HPDE6-E6E7 (cell line): ENCODE measurements around the gene CASP3.
"Not testable (repeated sequence)": the region's sequence is repeated elsewhere in the genome, so short reads cannot be mapped to it uniquely, and the experiment has no call there.

Experiments used
- DNase-seq: peaks from one replicate; pipeline ENCODE4 v3.0.0; 2011; ENCODE audit warnings: missing footprints; ENCODE audit errors: extremely low spot score

Gene CASP3

GRCh38 chr4:184596617-184597185 lies 52.5 kb downstream of the CASP3 start:
- DNase-seq, result no peak

GRCh38 chr4:184596044-184596616 lies 53.1 kb downstream of the CASP3 start:
- no peak for DNase-seq

DNA sequence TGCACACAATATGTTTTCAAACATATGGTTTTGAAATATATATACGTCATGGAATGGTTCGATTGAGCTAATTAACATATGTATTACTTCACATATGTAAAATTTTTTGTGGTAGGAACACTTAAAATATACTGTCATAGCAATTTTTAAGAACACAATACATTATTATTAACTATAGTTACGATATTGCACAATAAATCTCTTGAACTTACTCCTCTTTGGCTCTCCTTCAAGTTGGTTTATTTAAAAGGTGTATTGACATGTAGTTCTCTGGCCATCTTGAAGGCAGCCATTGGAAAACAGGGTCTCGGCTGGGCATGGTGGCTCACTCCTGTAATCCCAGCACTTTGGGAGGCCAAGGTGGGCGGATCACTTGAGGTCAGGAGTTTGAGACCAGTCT lies 53.8 kb downstream of the CASP3 start:
- no peak for DNase-seq

DNA sequence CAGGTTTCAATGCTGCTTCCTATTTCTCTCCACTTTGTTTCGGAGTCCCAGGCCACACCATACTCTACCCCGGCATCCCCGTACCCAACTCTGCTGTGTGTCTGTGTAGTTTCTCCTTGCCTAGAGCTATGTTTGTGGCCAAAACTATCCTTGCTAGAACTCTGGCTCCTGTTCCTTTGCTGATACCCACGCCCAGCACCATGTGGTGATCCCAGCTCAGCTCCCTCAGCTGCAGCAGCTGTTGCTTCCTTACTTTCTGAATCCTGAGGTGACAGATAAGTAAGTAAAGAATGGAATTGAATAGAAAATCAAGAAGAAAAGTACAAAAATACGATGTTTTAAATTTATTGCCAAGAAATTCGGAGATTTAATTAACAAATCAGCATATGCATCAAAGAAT lies 55.8 kb downstream of the CASP3 start:
- no peak for DNase-seq

GRCh38 chr4:184591747-184592270 lies 57.4 kb downstream of the CASP3 start:
- DNase-seq, result not testable (repeated sequence)

GRCh38 chr4:184591070-184591677 lies 58.1 kb downstream of the CASP3 start:
- no peak for DNase-seq

GRCh38 chr4:184590196-184590595 lies 59.1 kb downstream of the CASP3 start:
- no peak for DNase-seq

DNA sequence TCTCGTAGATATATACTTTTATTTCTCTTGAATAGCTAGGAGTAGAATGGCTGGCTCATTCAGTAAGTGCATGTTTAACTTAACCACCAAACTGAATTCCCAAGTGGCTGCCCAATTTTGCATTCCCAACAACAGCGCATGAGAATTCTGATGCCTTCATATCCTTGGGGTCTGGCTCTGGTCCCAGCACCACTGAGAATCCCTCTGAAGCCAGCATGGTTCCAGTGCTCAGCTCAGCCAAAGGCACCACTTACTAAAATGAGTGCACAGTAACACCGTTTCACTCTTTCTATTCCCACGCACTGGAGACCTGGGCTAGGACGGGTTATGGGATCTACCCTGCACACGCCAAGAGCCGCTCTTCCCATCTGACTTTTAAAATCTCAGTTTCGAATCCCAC lies 60.4 kb downstream of the CASP3 start:
- DNase-seq, result no peak

GRCh38 chr4:184587701-184588100 lies 61.5 kb downstream of the CASP3 start:
- no peak for DNase-seq

DNA sequence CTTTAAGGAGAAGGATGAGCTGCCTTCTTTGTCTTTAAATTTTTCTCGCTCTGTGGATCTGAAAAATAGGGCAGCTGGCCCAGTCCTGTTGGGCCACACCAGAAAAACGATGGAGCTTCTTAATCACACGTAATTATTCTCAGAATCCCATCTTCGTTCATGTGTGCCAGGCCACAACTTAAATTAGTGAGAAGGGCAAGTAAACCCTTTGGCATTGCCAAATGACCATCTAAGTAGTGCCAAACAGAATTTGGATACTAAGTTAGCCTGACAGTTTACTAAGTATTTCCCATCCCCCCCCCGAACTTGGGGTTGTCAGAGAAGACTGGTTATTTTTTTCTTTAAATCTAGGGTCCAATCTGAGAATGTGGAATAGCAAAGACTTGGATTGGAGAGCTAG lies 62.0 kb downstream of the CASP3 start:
- DNase-seq, result no peak

DNA sequence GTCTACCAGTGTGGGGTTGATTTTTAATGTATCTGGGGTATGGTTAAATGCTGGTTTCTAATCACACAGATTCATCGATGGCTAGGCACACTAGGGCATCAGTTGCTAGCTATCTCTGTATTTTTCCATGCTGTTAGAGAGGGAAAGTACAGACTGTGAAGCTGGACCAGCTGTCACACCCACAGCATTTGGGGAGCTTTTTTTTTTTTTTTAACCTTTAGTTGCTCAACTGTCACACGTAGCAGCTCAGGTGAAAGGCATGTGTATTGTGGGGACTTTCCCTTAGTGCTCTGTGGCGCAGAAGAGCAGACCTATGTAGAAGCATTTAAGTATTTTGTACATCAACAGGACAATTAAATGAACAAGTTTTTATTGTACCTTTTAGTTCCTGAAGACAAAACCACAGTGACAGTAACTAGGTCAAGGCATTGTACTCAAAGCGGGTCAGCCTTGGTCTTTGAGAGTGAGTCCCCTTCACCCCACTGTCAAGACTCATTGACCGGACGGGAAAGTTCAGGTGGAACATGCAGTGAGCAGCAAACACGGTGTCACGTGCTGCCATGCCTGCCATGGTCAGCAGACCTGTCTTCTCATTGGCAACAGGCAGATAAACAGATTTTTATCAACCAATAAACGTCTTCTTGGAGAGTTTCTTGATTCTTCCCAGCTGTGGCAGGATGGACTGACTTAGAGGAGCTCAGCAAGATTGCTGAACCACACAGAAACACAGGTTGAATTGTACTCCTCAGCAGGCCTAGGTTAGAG lies 65.3 kb downstream of the CASP3 start:
- no peak for DNase-seq
